Keratinocyte (primary cell): ENCODE data around the gene MYO1G. TPM values are rescaled to one million over a fixed set of nuclear protein-coding genes. Genes with fewer than 3 reads are reported as not detected.
A peak's percentile ranks its signal among the peaks of the same experiment; 100 is the strongest.

ENCODE experiments used
- DNase-seq: peaks from one replicate; pipeline ENCODE4 v3.0.0-alpha.2; 2011; ENCODE audit warnings: low read depth, missing footprints, low spot score
- FAIRE-seq: peaks from 2 replicates; lab custom pipeline; 2011; peaks lifted over from hg19 to GRCh38; lab: Jason Lieb, UNC
- H2AFZ ChIP-seq: 2 replicates; pipeline ENCODE4 v1.6.0; 2012; ENCODE audit warnings: low read length, control low read depth, inconsistent platforms; ENCODE audit not compliant: control insufficient read depth
- H3K27ac ChIP-seq: 2 replicates; pipeline ENCODE4 v1.5.1; 2011; ENCODE audit warnings: low read length; ENCODE audit not compliant: control insufficient read depth, insufficient read depth
- H3K27me3 ChIP-seq: 3 replicates; pipeline ENCODE4 v1.6.0; 2011; ENCODE audit warnings: low read length; ENCODE audit not compliant: control insufficient read depth, insufficient read depth; ENCODE audit errors: extremely low read depth
- H3K36me3 ChIP-seq, 2 experiments: 2 replicates in 1 of 2; 3 replicates in 1 of 2; pipeline ENCODE4 v1.5.1; 2011; ENCODE audit warnings: low read length in 2 of 2, mild to moderate bottlenecking in 1 of 2; ENCODE audit not compliant: control insufficient read depth in 2 of 2, insufficient read depth in 2 of 2; ENCODE audit errors: extremely low read depth in 1 of 2
- H3K4me1 ChIP-seq: 3 replicates; pipeline ENCODE4 v1.5.1; 2011; ENCODE audit warnings: low read length; ENCODE audit not compliant: control insufficient read depth, insufficient read depth; ENCODE audit errors: extremely low read depth
- H3K4me2 ChIP-seq: 3 replicates; pipeline ENCODE4 v1.6.0; 2011; ENCODE audit warnings: low read depth, low read length; ENCODE audit not compliant: control insufficient read depth, insufficient read depth; ENCODE audit errors: extremely low read depth
- H3K4me3 ChIP-seq, 3 experiments: fragments of 200-600 bp in 1 of 3; sonication (generic) in 1 of 3; 2 replicates in 2 of 3; 3 replicates in 1 of 3; pipeline ENCODE4 v1.5.1; 2011 to 2016; ENCODE audit warnings: low read length in 3 of 3, mild to moderate bottlenecking in 3 of 3, control low read depth in 2 of 3, inconsistent platforms in 1 of 3, low read depth in 1 of 3, mixed read lengths in 1 of 3, mixed run types in 1 of 3, moderate library complexity in 1 of 3; ENCODE audit not compliant: control insufficient read depth in 2 of 3, insufficient read depth in 2 of 3; ENCODE audit errors: extremely low read depth in 1 of 3
- H3K79me2 ChIP-seq: 2 replicates; pipeline ENCODE4 v1.6.0; 2012; ENCODE audit warnings: low read length; ENCODE audit not compliant: control insufficient read depth, insufficient read depth
- H3K9ac ChIP-seq: 3 replicates; pipeline ENCODE4 v1.6.0; 2011; ENCODE audit warnings: low read length; ENCODE audit not compliant: control insufficient read depth, insufficient read depth; ENCODE audit errors: extremely low read depth
- H3K9me1 ChIP-seq: 3 replicates; pipeline ENCODE4 v1.6.0; 2011; ENCODE audit warnings: low read length; ENCODE audit not compliant: control insufficient read depth, insufficient read depth; ENCODE audit errors: extremely low read depth
- H3K9me3 ChIP-seq: 2 replicates; pipeline ENCODE4 v1.5.1; 2012; ENCODE audit warnings: low read depth, low read length; ENCODE audit not compliant: control insufficient read depth
- H4K20me1 ChIP-seq: 3 replicates; pipeline ENCODE4 v1.6.0; 2011; ENCODE audit warnings: low read length; ENCODE audit not compliant: control insufficient read depth, insufficient read depth; ENCODE audit errors: extremely low read depth
- EZH2 ChIP-seq: IDR thresholded peaks from one replicate; pipeline ENCODE4 v1.6.1; 2012; ENCODE audit warnings: inconsistent platforms, mild to moderate bottlenecking, low read length, moderate library complexity
- dilution Hi-C: fragments of 300-500 bp; cut with MboI; formaldehyde crosslinking; loops from one replicate; pipeline ENCODE4 v1.7.0; 2020; ENCODE audit warnings: low sequenced_read_pairs; ENCODE audit not compliant: extremely low pct_ligation_motif_present
- polyA plus RNA-seq, 5 experiments: library from polyadenylated mRNA; depleted of rRNA in 3 of 5; stranded (reverse) in 3 of 5; stranded (forward) in 1 of 5; unstranded in 1 of 5; fragments of >200 nt; gene quantifications; 1 replicate in 1 of 5; 2 replicates in 3 of 5; 3 replicates in 1 of 5; pipeline versions ENCODE4 v1.2.1 to v1.2.3, GENCODE V29; 2011 to 2012; ENCODE audit warnings: missing spikeins in 2 of 5, low read depth in 1 of 5, low replicate concordance in 1 of 5
- TF ChIP-seq, protein P1 (sequence below), 3 experiments: IDR thresholded peaks in 1 of 3; conservative IDR thresholded peaks in 1 of 3; optimal IDR thresholded peaks in 1 of 3; 2 replicates in 2 of 3; 3 replicates in 1 of 3; pipeline versions ENCODE3 to v1.5.1; 2011; ENCODE audit warnings: low read length in 3 of 3, mild to moderate bottlenecking in 3 of 3, moderate library complexity in 2 of 3, control low read depth in 1 of 3, inconsistent platforms in 1 of 3; ENCODE audit not compliant: insufficient read depth in 2 of 3; ENCODE audit errors: extremely low read depth in 1 of 3

The MYO1G gene
- polyA plus RNA-seq, 1 donor (not counting 4 experiments of a cell fraction or from before 2014, with no cell fraction given), result 0.03 TPM

DNA sequence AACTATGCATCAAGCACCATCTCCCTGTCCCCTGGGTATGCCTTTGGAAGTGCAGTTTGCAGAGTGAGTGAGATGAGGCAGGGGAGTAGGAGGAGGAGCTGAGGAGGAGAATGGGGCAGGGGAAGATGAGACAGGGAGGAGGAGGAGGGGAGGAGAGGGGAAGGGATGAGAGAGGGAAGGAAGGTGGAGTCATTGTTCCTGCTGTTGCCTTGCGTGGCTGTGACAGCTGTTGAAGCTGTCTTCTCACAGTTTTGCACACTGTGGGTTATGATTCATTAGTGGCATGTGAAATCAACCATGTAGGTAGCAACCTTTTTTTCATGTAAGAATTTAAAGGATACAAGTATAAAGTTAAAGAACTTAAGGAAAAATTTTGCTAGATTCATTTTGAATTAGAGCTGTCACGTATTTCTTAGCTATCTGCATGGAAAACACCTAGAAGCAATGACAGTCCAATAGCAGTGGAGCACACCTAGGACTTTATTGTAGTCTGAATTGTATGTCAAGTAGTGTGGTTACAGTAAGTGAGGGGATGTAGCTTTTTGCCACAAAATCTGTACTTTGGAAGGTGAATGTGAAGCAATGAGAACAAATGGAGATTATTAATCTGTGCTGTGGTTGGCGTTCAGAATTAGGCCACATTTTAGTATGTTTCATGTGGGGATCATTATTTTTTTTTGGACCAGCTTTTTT is 42.9 kb upstream of the MYO1G start:
- H3K79me2 ChIP-seq, result peaks cover 49% of the 10 kb centered on the region
- dilution Hi-C loops, result no loop called here

DNA sequence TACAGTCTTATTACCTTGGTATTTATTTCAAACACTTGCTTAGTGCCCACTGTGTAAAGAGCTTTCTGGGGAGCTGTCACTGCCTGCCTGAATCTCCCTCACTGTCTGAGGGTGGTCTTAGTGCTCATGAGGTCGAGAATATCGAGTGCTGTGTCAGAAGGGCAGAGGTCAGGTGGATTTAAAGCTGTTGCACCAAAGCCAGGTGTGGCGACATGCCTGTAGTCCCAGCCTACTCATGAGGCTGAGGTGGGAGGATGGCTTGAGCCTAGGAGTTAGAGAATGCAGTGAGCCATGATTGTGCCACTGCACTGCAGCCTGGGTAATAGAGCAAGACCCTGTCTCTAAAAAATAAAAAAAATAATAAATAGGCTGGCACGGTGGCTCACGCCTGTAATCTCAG is 42.1 kb upstream of the MYO1G start:
- no peak for DNase-seq
- dilution Hi-C loops, result no loop called here
- peaks cover 49% of the 10 kb centered on the region for H3K79me2 ChIP-seq

More for the DNA sequence above, 42.9 kb upstream of the MYO1G start:
- Histone ChIP-seq H3K27ac (no peak overlapping the region), H3K9ac (no peak overlapping the region), H3K4me1 (peaks cover 37% of the 10 kb centered on the region), H3K27me3 (no peaks in the 10 kb centered on the region), H3K36me3 (peaks cover 0 to 3% of the 10 kb centered on the region in 2 experiments), H3K4me2 (no peak overlapping the region), H4K20me1 (no peaks in the 10 kb centered on the region), H2AFZ (no peak overlapping the region), H3K4me3 (no peak overlapping the region), H3K9me1 (no peaks in the 10 kb centered on the region), H3K9me3 (no peaks in the 10 kb centered on the region)
- no peak for DNase-seq
- FAIRE-seq, result no peak
- TF ChIP-seq EZH2, result no peak
- TF ChIP-seq, protein P1, sequence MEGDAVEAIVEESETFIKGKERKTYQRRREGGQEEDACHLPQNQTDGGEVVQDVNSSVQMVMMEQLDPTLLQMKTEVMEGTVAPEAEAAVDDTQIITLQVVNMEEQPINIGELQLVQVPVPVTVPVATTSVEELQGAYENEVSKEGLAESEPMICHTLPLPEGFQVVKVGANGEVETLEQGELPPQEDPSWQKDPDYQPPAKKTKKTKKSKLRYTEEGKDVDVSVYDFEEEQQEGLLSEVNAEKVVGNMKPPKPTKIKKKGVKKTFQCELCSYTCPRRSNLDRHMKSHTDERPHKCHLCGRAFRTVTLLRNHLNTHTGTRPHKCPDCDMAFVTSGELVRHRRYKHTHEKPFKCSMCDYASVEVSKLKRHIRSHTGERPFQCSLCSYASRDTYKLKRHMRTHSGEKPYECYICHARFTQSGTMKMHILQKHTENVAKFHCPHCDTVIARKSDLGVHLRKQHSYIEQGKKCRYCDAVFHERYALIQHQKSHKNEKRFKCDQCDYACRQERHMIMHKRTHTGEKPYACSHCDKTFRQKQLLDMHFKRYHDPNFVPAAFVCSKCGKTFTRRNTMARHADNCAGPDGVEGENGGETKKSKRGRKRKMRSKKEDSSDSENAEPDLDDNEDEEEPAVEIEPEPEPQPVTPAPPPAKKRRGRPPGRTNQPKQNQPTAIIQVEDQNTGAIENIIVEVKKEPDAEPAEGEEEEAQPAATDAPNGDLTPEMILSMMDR (optimal IDR thresholded peaks at IDR 0.05 in 1 of 3, IDR thresholded peaks at IDR 0.05 in 1 of 3, conservative IDR thresholded peaks at IDR 0.05 in 1 of 3; ENCODE audit: extremely low read depth in 1 of 3, insufficient read depth in 2 of 3, low read length in 3 of 3), result no peak

More for the DNA sequence above, 42.1 kb upstream of the MYO1G start:
- H3K4me2 ChIP-seq, result no peak overlapping the region
- H3K9me1 ChIP-seq, result no peaks in the 10 kb centered on the region
- no peaks in the 10 kb centered on the region for H3K9me3 ChIP-seq
- TF ChIP-seq, protein P1 (optimal IDR thresholded peaks at IDR 0.05 in 1 of 3, IDR thresholded peaks at IDR 0.05 in 1 of 3, conservative IDR thresholded peaks at IDR 0.05 in 1 of 3; ENCODE audit: extremely low read depth in 1 of 3, insufficient read depth in 2 of 3, low read length in 3 of 3), result no peak
- H3K9ac ChIP-seq, result no peak overlapping the region
- no peaks in the 10 kb centered on the region for H4K20me1 ChIP-seq
- no peak overlapping the region for H2AFZ ChIP-seq
- FAIRE-seq, result no peak
- peaks cover 0 to 2% of the 10 kb centered on the region in 2 experiments for H3K36me3 ChIP-seq
- H3K27me3 ChIP-seq, result no peaks in the 10 kb centered on the region
- no peak overlapping the region for H3K4me3 ChIP-seq
- H3K27ac ChIP-seq, result peak overlapping the region; percentile 20
- peaks cover 28% of the 10 kb centered on the region for H3K4me1 ChIP-seq
